Stimulated activated CD4-positive, alpha-beta T cell treated with anti-CD3 and anti-CD28 coated beads, TNF-alpha, amount 100 ng/mL, for 4 hours (primary cell): ENCODE results near the gene AMDHD2.

Experiments used
- DNase-seq, 3 experiments: peaks; one replicate each; pipeline ENCODE4 v3.0.0-alpha.2; 2020; ENCODE audit warnings: low read depth in 3 of 3

Gene AMDHD2

DNA sequence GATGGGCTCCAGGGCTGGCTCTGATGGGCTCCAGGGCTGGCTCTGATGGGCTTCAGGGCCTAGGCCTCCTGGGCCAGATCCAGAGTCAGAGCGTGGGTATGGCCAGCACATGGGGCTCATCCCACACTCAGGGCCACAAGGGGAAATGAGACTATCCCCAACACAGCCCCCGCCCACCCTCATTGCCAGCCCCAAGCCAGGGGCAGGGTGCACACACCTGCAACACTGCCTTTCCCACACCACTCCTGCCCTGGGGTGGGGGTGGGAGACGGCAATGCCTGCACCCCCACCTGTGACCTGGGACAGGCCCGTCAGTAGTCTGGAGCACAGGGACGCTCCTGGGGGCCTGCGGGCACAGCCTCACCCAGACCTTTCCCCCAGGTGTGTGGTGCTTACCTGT, 20.7 kb upstream of the AMDHD2 start:
- DNase-seq = no peak

DNA sequence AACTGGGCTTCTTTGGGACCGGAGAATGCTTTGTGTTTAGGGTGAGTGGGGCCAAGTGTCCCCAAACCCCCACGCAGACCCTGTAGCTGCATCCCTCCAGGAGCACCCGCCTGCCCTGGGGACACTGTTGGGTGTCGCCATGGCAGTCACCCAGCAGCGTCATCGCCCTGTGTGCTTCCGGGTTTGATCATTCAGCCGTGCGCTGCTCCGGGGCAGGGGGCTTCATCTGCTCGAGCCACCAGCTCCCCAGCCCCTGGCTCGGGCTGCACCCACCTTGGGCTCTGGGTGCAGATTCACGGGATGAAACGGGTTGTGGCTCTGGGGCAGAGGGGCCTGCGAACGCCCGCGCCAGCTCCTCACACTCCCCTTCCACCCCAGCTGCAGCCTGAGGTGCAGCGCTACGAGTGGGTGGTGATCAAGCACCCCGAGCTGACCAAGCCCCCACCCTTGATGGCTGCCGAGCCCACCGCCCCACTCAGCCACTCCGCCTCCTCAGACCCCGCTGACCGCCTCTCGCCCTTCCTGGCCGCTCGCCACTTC, 20.2 kb upstream of the AMDHD2 start:
- DNase-seq = no peak

- no peak for DNase-seq
These were observed 19.7 kb upstream of the AMDHD2 start for GRCh38 chr16:2500430-2500917.

- DNase-seq = peak; percentile 64 to 65 (median 64)
These were observed 19.0 kb upstream of the AMDHD2 start for GRCh38 chr16:2500918-2501750.

- no peak for DNase-seq
These were observed 17.9 kb upstream of the AMDHD2 start for GRCh38 chr16:2501946-2502895.

DNA sequence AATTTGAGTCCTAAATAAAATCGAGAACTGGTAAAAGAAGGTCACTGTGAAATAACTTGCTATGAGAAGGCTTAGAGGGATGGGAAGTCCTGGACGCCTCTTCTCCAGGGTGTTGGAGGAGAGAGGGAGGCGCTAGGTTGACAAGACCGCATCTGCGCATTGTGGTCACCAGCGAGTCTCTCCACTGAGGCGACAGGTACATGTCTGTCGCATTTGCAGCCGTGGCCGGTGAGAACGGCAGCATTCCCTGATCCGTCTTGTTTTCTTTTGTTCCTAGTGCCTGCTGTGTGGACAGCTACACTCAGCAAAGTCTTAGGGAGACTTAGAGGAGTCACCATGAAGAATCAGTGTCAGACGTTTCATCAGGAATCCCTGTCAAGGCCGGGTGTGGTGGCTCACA, 14.5 kb upstream of the AMDHD2 start:
- no peak for DNase-seq

DNA sequence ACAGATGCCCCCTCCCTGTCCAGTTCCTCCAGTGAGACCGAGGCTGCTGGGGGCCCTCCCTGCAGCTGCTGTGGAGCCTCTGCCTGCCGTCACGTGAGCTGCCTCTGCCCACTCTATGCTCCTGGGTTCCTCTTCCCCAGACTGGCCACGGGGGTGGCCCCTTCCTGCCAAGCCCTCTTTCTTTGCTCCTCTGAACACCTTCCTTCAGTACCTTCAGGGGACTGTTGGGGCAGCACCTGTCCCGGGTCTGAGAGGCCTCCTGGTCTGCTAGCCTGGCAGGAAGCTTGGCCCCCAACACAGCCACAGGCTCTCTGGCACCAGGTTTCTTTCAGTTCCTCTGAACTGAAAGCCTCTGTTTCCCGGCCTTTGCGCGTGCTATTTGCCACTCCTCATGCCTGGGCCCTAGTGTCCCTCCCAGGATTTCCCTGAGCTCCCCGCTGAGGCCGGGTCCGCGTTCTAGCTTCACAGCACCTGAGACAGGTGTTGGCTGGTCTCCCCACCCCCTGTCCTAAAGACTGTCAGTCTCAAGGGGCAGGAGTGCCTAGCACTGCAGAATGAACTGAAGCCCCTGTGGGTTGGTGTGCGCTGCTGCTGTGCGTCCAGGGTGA, 13.0 kb upstream of the AMDHD2 start:
- no peak for DNase-seq

GRCh38 chr16:2507665-2508064, 12.5 kb upstream of the AMDHD2 start:
- no peak for DNase-seq

DNA sequence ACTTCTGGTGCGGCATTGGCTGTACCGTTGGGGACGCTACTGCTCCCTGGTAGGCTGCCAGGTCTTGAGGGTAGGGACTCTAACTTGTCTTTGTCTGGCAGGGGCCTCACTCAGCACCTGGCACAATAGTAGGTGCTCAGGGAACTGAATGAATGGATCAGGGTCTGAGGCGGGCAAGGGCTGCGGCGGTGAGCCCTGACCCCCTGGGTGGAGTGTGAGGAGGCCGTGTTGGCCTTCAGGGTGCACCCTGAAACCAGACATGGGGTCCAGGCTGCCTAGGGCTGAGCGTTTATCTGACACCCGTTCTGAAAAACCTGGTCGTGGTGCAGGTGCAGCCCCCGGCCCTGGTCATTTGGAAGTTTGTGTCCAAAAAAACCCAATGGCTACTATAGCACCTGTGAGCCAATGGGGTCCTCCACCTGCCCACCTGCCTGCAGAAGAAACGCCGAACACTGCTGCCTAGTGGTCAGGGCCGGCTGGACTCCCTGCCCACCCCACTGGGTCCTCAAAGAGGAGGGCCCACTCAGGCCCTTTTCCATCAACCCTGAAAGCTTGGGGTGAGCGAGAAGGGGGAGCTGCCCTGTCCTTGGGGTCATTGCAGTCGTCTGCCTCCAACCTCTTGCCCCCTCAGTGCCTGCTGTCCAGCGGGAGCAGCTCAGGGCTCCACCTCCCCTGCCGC, 11.3 kb upstream of the AMDHD2 start:
- DNase-seq = no peak

DNA sequence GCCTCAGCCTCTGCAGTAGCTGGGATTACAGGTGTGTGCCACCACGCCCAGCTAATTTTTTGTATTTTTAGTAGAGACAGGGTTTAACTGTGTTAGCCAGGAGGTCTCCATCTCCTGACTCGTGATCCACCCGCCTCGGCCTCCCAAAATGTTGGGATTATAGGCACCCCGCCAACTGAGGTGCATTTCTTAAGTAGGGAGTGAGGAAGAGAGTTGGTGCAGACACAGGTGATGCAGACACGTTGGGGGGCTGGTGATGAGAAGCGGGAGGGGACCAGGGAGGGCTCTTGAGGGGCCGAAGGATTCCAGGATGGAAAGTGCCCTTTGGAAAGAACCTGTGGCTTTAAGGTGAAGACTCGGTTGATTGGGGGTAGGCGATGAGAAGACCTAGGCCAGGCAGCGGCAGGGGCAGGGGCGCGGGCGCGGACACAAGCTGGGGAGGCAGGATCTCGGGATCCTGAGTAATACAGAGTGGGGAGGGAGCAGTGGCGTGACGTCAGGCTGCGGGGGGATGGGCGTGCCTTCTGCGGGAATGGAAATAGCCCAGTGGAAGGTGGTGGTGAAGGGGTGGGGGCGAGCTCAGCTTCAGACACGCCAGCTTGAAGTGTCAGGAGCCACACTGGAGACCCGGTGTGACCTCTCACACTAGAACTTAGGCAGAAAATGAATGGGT, 8.9 kb upstream of the AMDHD2 start:
- no peak for DNase-seq

GRCh38 chr16:2511996-2512734, 8.0 kb upstream of the AMDHD2 start:
- DNase-seq = no peak

DNA sequence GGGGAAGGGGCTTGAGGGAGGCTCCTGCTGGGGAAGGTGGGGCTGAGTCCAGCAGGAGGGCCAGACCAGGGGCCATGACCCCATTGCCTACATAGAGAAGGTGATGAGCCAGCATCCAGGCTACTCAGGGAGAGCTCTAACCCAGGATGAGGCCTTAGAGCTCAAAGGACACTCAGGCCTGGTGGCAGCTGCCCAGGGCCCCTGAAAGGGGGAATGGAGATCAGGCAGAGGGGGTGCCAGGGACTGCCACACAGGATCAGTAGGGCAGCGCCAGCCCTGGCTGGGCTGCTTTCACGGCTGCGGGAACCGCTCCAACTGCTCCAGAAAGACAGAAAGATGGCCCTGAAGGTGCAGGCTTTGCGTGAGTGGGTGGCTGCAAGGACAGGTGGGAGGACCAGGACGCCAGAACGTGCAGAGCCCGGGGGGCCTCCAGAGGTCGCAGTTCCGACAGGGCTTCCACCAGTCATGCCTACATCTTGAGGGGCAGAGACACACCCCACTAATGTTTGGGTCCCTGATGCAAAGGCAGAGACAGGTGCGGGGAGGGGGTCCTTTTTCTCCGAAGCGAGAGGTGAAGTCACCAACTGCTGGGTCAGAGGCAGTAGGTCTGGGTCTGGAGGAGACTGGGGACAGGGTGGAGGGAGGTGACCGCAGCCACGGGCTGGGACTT, 7.3 kb upstream of the AMDHD2 start:
- DNase-seq = no peak

DNA sequence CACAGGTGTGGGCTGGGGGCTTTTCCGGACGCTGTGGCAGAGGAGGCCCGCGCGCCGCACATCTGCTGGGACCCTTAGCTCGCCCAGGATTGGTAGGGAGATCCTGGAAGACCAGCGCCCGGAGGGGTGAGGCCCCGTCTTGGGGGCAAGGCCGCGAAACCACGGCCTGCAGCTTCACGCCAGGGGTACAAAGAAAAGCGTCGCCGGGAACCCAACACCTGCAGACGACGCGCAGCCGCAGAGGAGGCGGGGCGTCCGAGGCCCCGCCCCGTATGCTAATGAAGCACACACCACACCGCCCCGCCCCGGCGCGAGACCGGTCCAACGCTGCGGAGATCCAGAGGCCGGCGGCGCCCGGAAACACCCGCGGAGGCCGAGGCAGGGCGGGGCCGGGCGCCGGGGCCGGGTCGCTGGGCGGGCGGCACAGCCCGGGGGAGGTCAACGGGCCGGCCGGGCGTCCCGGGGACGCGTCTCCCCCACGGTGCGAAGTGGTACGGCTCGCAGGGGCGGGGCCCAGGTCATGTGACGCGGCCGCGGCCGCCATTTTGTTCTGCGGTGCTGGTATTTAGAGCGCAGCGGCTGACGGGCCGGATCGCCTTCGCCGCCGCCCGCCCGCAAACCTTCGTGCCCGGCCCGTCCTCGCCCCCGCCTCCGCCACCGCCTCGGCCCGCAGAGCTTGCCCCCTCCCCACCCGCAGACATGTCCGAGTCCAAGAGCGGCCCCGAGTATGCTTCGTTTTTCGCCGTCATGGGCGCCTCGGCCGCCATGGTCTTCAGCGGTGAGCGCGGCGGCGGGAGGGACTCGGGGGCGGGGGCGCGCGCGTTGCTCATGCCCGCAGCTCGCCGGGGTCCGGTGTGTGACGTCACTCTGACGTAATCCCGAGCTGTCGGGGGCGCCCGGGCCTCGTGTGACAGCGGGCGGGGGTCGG, 6.5 kb upstream of the AMDHD2 start, which contains the start of gene ATP6V0C:
Gene ATP6V0C, plus strand, starts transcription at position 548 of the 928 bp plus-strand sequence. Its CDS starts 152 bp downstream, at position 700.
- DNase-seq = peak; percentile 82 to 86 (median 83)

DNA sequence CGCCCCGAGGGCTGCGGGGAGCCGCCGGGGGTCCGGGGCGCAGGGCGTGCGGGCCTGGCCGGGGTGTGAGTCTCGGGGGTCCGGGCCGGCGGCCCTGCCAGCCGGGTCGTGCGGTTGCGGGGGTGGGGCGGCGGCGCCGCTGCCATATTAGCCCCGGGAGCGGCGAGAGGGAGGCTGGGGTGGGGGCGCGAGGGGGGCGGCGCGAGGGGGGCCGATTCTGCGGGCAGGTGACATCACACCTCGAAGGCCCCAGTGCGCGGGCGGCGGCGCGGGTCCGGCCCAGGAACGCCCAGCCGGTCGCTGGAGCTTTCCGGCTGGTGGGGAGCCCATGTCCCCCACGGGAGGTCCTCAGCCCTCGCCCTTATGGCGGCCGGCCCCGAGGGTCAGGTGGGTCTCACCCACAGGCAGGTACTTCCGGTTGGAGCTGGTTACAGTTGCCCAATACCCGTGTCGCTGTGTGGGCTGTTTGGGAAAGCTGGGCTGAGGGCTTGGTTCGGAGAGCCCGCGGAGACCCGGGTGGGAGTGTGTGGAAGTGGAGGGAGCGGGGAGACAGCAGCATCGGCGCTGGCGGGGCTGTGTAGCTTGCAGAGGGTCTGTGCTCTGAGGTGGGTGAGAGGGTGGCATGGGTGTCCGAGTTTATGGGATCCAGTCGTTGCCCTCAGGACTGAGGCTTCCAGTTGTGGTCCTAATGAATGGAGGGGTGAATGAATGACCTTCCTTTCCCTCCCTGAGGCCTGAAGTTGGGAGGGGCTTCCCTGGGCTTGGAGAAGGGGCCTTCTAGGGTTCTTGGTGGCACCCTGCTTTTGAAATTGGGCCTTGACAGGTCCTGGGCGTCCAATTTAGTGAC, 5.6 kb upstream of the AMDHD2 start:
- DNase-seq = no peak

DNA sequence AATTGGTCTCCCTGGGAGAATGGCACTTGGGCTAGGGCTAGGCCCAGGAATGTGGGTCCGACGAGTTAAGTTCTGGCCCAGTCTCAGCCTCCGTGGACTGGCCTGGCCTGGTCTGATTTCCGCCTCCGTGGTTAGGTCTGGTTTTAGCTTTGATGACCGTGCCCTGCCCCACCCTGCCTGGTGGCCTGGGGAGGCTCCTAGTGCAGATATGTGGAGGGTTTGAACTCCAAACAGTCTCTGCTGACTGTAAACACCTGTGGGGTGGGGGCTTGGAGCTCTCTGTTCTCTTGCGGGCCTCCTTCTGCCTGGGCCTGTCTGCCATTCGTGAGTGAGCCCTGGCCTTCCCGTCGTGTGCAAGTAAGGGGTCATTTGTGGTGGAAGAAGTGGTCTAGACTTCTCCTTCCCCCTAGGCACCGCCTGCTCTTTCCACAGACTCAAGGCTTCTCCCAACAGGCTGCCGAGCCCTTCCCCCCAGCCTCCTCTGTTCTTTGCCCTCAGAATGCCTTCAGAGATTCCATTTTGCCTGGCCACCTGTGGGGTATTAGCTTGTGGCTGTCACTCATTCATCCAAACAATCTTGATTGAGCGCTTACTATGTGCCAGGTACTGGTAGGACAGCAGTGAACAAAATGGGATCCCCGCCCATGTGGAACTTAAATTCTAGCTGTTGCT, 4.9 kb upstream of the AMDHD2 start:
- DNase-seq = no peak

- DNase-seq = no peak
These were observed 3.6 kb upstream of the AMDHD2 start for GRCh38 chr16:2516391-2517240.
